Measurements from ENCODE around the gene ZFP28. TPM values are rescaled to one million over a fixed set of nuclear protein-coding genes. Genes with fewer than 3 reads are reported as not detected.

The ZFP28 gene
- total RNA-seq, 4 donors from 2014 or later, result 9.4 to 27.5 (median 12.7) TPM

GRCh38 chr19:56603829-56604228 lies 65.1 kb downstream of the ZFP28 start:
- Histone ChIP-seq H3K4me3 (no peak overlapping the region), H3K27ac (no peak overlapping the region), H3K9me3 (peaks cover 0 to 92% (median 37%) of the 10 kb centered on the region in 4 donors), H3K27me3 (no peaks in the 10 kb centered on the region), H3K36me3 (peaks cover 0 to 89% (median 5%) of the 10 kb centered on the region in 3 donors), H3K4me1 (no peaks in the 10 kb centered on the region)
- DNase-seq (ENCODE audit: low spot score in 2 of 2), result no peak
- 81 to 82% methylated on average over 6 of the region's 6 CpGs for WGBS, 2 donors
- TF ChIP-seq, protein P1, sequence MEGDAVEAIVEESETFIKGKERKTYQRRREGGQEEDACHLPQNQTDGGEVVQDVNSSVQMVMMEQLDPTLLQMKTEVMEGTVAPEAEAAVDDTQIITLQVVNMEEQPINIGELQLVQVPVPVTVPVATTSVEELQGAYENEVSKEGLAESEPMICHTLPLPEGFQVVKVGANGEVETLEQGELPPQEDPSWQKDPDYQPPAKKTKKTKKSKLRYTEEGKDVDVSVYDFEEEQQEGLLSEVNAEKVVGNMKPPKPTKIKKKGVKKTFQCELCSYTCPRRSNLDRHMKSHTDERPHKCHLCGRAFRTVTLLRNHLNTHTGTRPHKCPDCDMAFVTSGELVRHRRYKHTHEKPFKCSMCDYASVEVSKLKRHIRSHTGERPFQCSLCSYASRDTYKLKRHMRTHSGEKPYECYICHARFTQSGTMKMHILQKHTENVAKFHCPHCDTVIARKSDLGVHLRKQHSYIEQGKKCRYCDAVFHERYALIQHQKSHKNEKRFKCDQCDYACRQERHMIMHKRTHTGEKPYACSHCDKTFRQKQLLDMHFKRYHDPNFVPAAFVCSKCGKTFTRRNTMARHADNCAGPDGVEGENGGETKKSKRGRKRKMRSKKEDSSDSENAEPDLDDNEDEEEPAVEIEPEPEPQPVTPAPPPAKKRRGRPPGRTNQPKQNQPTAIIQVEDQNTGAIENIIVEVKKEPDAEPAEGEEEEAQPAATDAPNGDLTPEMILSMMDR (IDR thresholded peaks at IDR 0.05), result no peak
- TF ChIP-seq EP300 (IDR thresholded peaks at IDR 0.05), result no peak
- TF ChIP-seq POLR2A (IDR thresholded peaks at IDR 0.05), result no peak

Other genes starting within 250 kb of the ZFP28 start
- 10 to 100 TPM in 2 of 4 donors, 1 to 10 TPM in 2; 5.1 to 21.3 (median 10.1) TPM for gene ZSCAN5A, start 224.1 kb upstream of the ZFP28 start, total RNA-seq
- gene ZNF582, start 145.4 kb upstream of the ZFP28 start, total RNA-seq, result 1 to 10 TPM; 3.1 to 5.2 (median 4.7) TPM
- gene ZNF583, start 134.6 kb upstream of the ZFP28 start, total RNA-seq, result 10 to 100 TPM in 2 of 4 donors, 1 to 10 TPM in 2; 4.5 to 14.9 (median 11.0) TPM
- 10 to 100 TPM in 1 of 4 donors, 1 to 10 TPM in 3; 3.6 to 12.2 (median 5.8) TPM for gene ZNF667, start 61.6 kb upstream of the ZFP28 start, total RNA-seq
- 10 to 100 TPM in 3 of 4 donors, 1 to 10 TPM in 1; 9.4 to 15.6 (median 11.3) TPM for gene ZNF471, start 31.1 kb upstream of the ZFP28 start, total RNA-seq
- gene ZNF470, start 28.5 kb downstream of the ZFP28 start, total RNA-seq, result 1 to 10 TPM; 5.1 to 9.2 (median 5.7) TPM
- 10 to 100 TPM in 3 of 4 donors, 1 to 10 TPM in 1; 9.0 to 13.2 (median 12.8) TPM for gene ZNF71, start 56.4 kb downstream of the ZFP28 start, total RNA-seq
- under 1 TPM in 3 of 4 donors, not detected in 1; 0.60 to 0.84 (median 0.78) TPM for gene SMIM17, start 104.2 kb downstream of the ZFP28 start, total RNA-seq
- gene ZNF835, start 132.8 kb downstream of the ZFP28 start, total RNA-seq, result 10 to 100 TPM in 3 of 4 donors, 1 to 10 TPM in 1; 9.6 to 14.7 (median 11.7) TPM